Lung (tissue), 12 donors: ENCODE measurements around the gene AKAP10. TPM values are rescaled to one million over a fixed set of nuclear protein-coding genes. Genes with fewer than 3 reads are reported as not detected.

Experiments
- ATAC-seq: fragments of 200-7000 bp; cut with Tn5 transposase; one replicate; pipeline ENCODE4 v1.9.1; 2020; ENCODE audit warnings: moderate number of reproducible peaks; ENCODE audit not compliant: insufficient read depth, low FRiP score
- DNase-seq, 3 donors: peaks; one replicate each; pipeline ENCODE4 v3.0.0-alpha.2; 2013 to 2017
- H3K27ac ChIP-seq, 2 donors: one replicate each; pipeline ENCODE4 v1.5.1; 2013; ENCODE audit warnings: mild to moderate bottlenecking in 2 of 2, moderate library complexity in 2 of 2, control low read depth in 1 of 2, inconsistent platforms in 1 of 2, low read depth in 1 of 2, low read length in 1 of 2
- H3K27me3 ChIP-seq, 3 donors: one replicate each; pipeline ENCODE4 v1.5.1; 2013; ENCODE audit warnings: low read length in 2 of 3; ENCODE audit not compliant: control insufficient read depth in 3 of 3, insufficient read depth in 3 of 3
- H3K36me3 ChIP-seq, 4 donors: one replicate each; pipeline ENCODE4 v1.5.1; 2013; ENCODE audit warnings: low read length in 4 of 4, mild to moderate bottlenecking in 1 of 4, moderate library complexity in 1 of 4; ENCODE audit not compliant: control insufficient read depth in 4 of 4, insufficient read depth in 4 of 4
- H3K4me1 ChIP-seq, 5 donors: one replicate each; pipeline ENCODE4 v1.5.1; 2013; ENCODE audit warnings: low read length in 5 of 5, mild to moderate bottlenecking in 2 of 5, moderate library complexity in 1 of 5; ENCODE audit not compliant: control insufficient read depth in 5 of 5, insufficient read depth in 5 of 5
- H3K4me3 ChIP-seq: one replicate; pipeline ENCODE4 v1.5.1; 2013; ENCODE audit warnings: mild to moderate bottlenecking, control low read depth, moderate library complexity
- H3K9ac ChIP-seq, 2 donors: one replicate each; pipeline ENCODE4 v1.5.1; 2013; ENCODE audit warnings: low read length in 2 of 2, control low read depth in 1 of 2; ENCODE audit not compliant: insufficient read depth in 1 of 2
- H3K9me3 ChIP-seq, 4 donors: one replicate each; pipeline ENCODE4 v1.5.1; 2013; ENCODE audit warnings: low read length in 3 of 4, mild to moderate bottlenecking in 1 of 4, moderate library complexity in 1 of 4; ENCODE audit not compliant: control insufficient read depth in 4 of 4, insufficient read depth in 3 of 4
- WGBS, 2 donors: extraction: QIAGEN DNeasy Blood & Tissue Kit; methylation state at CpG; one replicate each; pipeline ENCODE4 v1.1.7; 2013; 5-methylcytosine and 5-hydroxymethylcytosine counted together
- polyA plus RNA-seq, 2 donors: library from polyadenylated mRNA; stranded (reverse); fragments of 200-250 nt; gene quantifications; one replicate each; pipeline ENCODE4 v1.2.1, GENCODE V29; 2013
- total RNA-seq, 2 donors: library from RNA; depleted of rRNA in 1 of 2; stranded (reverse); fragments of >200 nt in 1 of 2; gene quantifications; one replicate each; pipeline ENCODE4 v1.2.1, GENCODE V29; 2014 to 2021
- TF ChIP-seq, protein P1 (sequence below): IDR thresholded peaks from 2 replicates; pipeline ENCODE4 v1.5.1; 2012; ENCODE audit warnings: mild to moderate bottlenecking; ENCODE audit errors: control extremely low read depth, extremely low read depth
- donor health status: control.
- donor health status: control.
- donor health status: Bipolar disorder and iron deficiency.
- donor health status: healthy.
- donor health status: DM: yes; HTN: yes; CAD: no.

AKAP10 gene
- total and polyA plus RNA-seq, 4 donors, result 5.8 to 49.8 (median 24.9) TPM

DNA sequence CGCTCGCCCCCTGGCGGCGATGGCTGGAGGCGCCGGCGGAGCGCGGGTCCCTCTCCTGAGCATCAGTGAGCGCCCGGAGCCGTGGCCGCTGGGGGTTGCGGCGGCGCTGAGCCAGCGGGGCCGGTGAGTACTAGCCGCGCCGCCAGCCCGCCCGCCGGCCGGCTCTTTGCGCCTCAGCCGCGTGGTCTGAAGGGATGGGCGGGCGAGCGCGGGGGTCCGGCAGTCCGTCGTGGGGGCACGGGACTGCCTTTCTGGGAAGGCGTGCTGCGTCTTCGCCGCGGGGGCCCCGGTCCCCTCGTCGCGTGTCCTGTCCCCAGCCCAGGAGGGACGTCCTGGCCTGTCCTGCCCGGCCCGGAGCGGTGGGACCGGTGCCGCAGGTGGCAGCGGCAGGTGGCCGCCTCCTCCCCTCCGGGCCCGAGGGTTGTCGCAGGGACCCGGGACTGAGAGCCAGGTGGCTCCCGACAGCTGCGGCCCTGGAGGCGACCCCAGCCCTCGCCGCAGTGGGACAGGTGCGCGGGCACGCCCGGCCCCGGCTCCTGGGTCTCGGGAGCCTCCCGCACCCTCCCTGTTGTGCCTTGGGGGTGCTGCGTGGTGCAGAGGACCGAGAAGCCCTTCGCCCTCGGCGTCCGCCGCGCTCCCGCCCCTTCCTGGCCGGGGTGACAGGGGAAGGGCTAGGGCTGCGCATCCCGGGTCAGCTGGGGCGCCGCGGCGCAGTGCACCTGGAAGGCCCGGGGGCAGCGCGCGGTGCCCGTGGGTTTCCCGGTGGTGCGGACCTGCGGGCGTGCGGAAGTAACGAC lies 31.9 kb upstream of the AKAP10 start, which contains the start of gene SPECC1:
TSS of gene SPECC1 (plus strand) at position 58 of the 797 bp plus-strand sequence. CDS start 87,293 bp downstream, outside the sequence.
- Histone ChIP-seq H3K9ac (no peak within 1 kb of the TSS), H3K9me3 (no peaks in the 10 kb centered on the region), H3K4me3 (peak within 1 kb of the TSS; percentile 43), H3K27ac (peak within 1 kb of the TSS; percentile 18 to 78), H3K36me3 (no peaks in the 10 kb centered on the region), H3K4me1 (peaks cover 0 to 14% (median 2%) of the 10 kb centered on the region in 5 donors), H3K27me3 (peaks cover 0 to 58% (median 49%) of the 10 kb centered on the region in 3 donors)
- TF ChIP-seq, protein P1, sequence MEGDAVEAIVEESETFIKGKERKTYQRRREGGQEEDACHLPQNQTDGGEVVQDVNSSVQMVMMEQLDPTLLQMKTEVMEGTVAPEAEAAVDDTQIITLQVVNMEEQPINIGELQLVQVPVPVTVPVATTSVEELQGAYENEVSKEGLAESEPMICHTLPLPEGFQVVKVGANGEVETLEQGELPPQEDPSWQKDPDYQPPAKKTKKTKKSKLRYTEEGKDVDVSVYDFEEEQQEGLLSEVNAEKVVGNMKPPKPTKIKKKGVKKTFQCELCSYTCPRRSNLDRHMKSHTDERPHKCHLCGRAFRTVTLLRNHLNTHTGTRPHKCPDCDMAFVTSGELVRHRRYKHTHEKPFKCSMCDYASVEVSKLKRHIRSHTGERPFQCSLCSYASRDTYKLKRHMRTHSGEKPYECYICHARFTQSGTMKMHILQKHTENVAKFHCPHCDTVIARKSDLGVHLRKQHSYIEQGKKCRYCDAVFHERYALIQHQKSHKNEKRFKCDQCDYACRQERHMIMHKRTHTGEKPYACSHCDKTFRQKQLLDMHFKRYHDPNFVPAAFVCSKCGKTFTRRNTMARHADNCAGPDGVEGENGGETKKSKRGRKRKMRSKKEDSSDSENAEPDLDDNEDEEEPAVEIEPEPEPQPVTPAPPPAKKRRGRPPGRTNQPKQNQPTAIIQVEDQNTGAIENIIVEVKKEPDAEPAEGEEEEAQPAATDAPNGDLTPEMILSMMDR, result peak; percentile 83
- ATAC-seq, result peak; percentile 96
- peak in 2 of 3 donors; percentile 75 to 80 for DNase-seq
- WGBS, 2 donors, result 0 to 1% methylated on average over 53 to 96 of the region's 96 CpGs

GRCh38 chr17:20009052-20009301 lies 31.3 kb upstream of the AKAP10 start:
- Histone ChIP-seq H3K27me3 (peaks cover 0 to 57% (median 49%) of the 10 kb centered on the region in 3 donors), H3K9me3 (no peaks in the 10 kb centered on the region), H3K4me3 (peak overlapping the region; percentile 43), H3K9ac (no peak overlapping the region), H3K36me3 (no peaks in the 10 kb centered on the region), H3K27ac (peak overlapping the region in 1 of 2 donors; percentile 22), H3K4me1 (peaks cover 0 to 14% (median 2%) of the 10 kb centered on the region in 5 donors)
- ATAC-seq (no peak), DNase-seq (peak in 1 of 3 donors; percentile 64)
- WGBS, 2 donors, result 0 to 1% methylated on average over 18 of the region's 18 CpGs
- TF ChIP-seq, protein P1, result no peak

DNA sequence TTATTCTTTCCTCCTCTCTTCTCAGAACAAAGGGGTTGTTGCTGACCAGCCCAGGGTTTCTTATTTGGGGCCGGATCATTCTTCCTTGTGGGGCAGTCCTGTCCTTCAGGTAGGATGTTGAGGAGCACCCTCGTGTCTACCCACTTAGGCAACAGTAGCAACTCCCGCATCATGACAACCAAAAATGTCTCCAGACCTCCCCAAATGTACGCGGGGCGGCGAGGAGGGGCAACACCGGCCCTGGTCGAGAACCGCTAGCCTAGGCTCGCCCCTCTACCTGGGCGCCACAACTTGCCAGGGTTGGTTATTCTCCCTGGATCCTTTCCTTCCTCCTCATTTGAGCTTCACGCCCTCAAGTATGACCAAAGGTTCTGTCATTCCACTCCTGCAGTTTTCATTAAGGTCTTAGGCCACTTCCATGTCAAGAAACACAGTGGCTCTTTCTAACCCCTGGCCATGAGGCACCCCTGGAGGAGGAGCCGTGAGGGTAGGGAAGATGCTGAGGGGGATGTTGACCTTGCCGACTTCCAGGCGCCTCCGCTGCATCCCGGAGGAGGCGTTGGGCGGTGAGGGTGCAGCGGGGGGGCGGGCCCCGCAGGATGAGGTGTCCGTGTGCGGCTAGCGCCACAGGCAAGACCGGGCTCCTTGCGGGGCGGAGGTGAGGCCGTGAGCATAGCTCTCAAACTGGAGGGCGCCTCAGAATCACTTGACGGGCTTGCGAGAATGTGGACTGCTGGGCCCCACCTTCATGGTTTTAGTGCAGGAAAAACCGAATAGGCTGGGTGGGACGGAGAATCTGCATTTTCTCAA lies 30.8 kb upstream of the AKAP10 start:
- H3K36me3 ChIP-seq, result no peaks in the 10 kb centered on the region
- H3K27me3 ChIP-seq, result peaks cover 0 to 53% (median 51%) of the 10 kb centered on the region in 3 donors
- peak overlapping the region; percentile 43 for H3K4me3 ChIP-seq
- peak overlapping the region in 1 of 2 donors; percentile 22 for H3K27ac ChIP-seq
- TF ChIP-seq, protein P1, result no peak
- WGBS, 2 donors, result 28 to 32% methylated on average over 35 of the region's 35 CpGs
- H3K4me1 ChIP-seq, result peaks cover 0 to 14% (median 2%) of the 10 kb centered on the region in 5 donors
- peak; percentile 40 for ATAC-seq
- no peaks in the 10 kb centered on the region for H3K9me3 ChIP-seq
- DNase-seq, result peak in 1 of 3 donors; percentile 13
- H3K9ac ChIP-seq, result no peak overlapping the region
